Measurements from ENCODE around the gene CREB1. TPM values are rescaled to one million over a fixed set of nuclear protein-coding genes. Genes with fewer than 3 reads are reported as not detected.

CREB1 gene
- total RNA-seq, 4 donors from 2014 or later = 33.9 to 44.3 (median 37.1) TPM

- Histone ChIP-seq H3K4me3 (no peak overlapping the region), H3K27ac (peak overlapping the region; percentile 18 to 67 (median 42)), H3K36me3 (no peaks in the 10 kb centered on the region), H3K4me1 (peaks cover 0 to 30% (median 17%) of the 10 kb centered on the region in 3 donors), H3K9me3 (no peaks in the 10 kb centered on the region), H3K27me3 (no peaks in the 10 kb centered on the region)
- WGBS, 2 donors = 19 to 20% methylated on average over 9 to 11 of the region's 11 CpGs
- TF ChIP-seq CTCF (IDR thresholded peaks at IDR 0.05) (no peak), POLR2A (IDR thresholded peaks at IDR 0.05) (no peak)
- intact Hi-C loops (cut with DNase I) = no loop called here
- DNase-seq = no peak
Observed at GRCh38 chr2:207504513-207505170, 25.1 kb upstream of the CREB1 start.

- WGBS, 2 donors = 13 to 27% methylated on average over 3 of the region's 3 CpGs
- H3K36me3 ChIP-seq = no peaks in the 10 kb centered on the region
- no peak for TF ChIP-seq POLR2A (IDR thresholded peaks at IDR 0.05)
Observed at GRCh38 chr2:207505171-207505570, 24.6 kb upstream of the CREB1 start.

GRCh38 chr2:207505728-207506127 lies 24.0 kb upstream of the CREB1 start:
- no peaks in the 10 kb centered on the region for H3K36me3 ChIP-seq
- no peaks in the 10 kb centered on the region for H3K9me3 ChIP-seq
- intact Hi-C loops (cut with DNase I) = no loop called here
- H3K27me3 ChIP-seq = no peaks in the 10 kb centered on the region
- H3K4me1 ChIP-seq = peaks cover 0 to 29% (median 17%) of the 10 kb centered on the region in 3 donors
- 0 to 19% methylated on average over 1 of the region's 1 CpG for WGBS, 2 donors
- no peak for TF ChIP-seq CTCF (IDR thresholded peaks at IDR 0.05)
- TF ChIP-seq POLR2A (IDR thresholded peaks at IDR 0.05) = no peak
- no peak overlapping the region for H3K4me3 ChIP-seq
- H3K27ac ChIP-seq = peak overlapping the region; percentile 40 to 67 (median 42)
- no peak for DNase-seq

More at GRCh38 chr2:207505171-207505570, 24.6 kb upstream of the CREB1 start:
- peak overlapping the region; percentile 16 to 67 (median 42) for H3K27ac ChIP-seq
- peaks cover 0 to 29% (median 17%) of the 10 kb centered on the region in 3 donors for H3K4me1 ChIP-seq
- no peaks in the 10 kb centered on the region for H3K27me3 ChIP-seq
- intact Hi-C loops (cut with DNase I) = no loop called here
- DNase-seq = no peak
- H3K4me3 ChIP-seq = no peak overlapping the region
- H3K9me3 ChIP-seq = no peaks in the 10 kb centered on the region

- DNase-seq = no peak
- Histone ChIP-seq H3K4me3 (no peak overlapping the region), H3K9me3 (no peaks in the 10 kb centered on the region), H3K27me3 (no peaks in the 10 kb centered on the region), H3K4me1 (peaks cover 0 to 29% (median 17%) of the 10 kb centered on the region in 3 donors), H3K27ac (peak overlapping the region in 1 of 4 donors; percentile 42), H3K36me3 (no peaks in the 10 kb centered on the region)
- no peak for TF ChIP-seq CTCF (IDR thresholded peaks at IDR 0.05)
- intact Hi-C loops (cut with DNase I) = no loop called here
- 78 to 88% methylated on average over 1 of the region's 1 CpG for WGBS, 2 donors
Observed at GRCh38 chr2:207506426-207506825, 23.3 kb upstream of the CREB1 start.

GRCh38 chr2:207510148-207510547 lies 19.6 kb upstream of the CREB1 start:
- no peaks in the 10 kb centered on the region for H3K27me3 ChIP-seq
- no peak for DNase-seq
- no peaks in the 10 kb centered on the region for H3K36me3 ChIP-seq
- 72 to 96% methylated on average over 1 of the region's 1 CpG for WGBS, 2 donors
- intact Hi-C loops (cut with DNase I) = no loop called here
- H3K4me1 ChIP-seq = peaks cover 7 to 47% (median 13%) of the 10 kb centered on the region in 3 donors
- TF ChIP-seq CTCF (IDR thresholded peaks at IDR 0.05) (no peak), POLR2A (IDR thresholded peaks at IDR 0.05) (no peak)
- no peaks in the 10 kb centered on the region for H3K9me3 ChIP-seq
- no peak overlapping the region for H3K4me3 ChIP-seq
- H3K27ac ChIP-seq = no peak overlapping the region
